ENCODE data around the gene APCDD1L.
"Not testable (repeated sequence)": the region's sequence is repeated elsewhere in the genome, so short reads cannot be mapped to it uniquely, and the experiment has no call there.

Gene APCDD1L

GRCh38 chr20:58436868-58437645, 78.1 kb downstream of the APCDD1L start:
- no peak for DNase-seq

GRCh38 chr20:58435237-58435636, 80.0 kb downstream of the APCDD1L start:
- DNase-seq, result no peak

- no peak for DNase-seq
Observed at GRCh38 chr20:58434326-58434725, 80.9 kb downstream of the APCDD1L start.

- no peak for DNase-seq
Observed at GRCh38 chr20:58433759-58434158, 81.4 kb downstream of the APCDD1L start.

- no peak for DNase-seq
Observed at GRCh38 chr20:58433029-58433647, 82.1 kb downstream of the APCDD1L start.

- DNase-seq, result no peak
Observed at GRCh38 chr20:58432186-58432954, 82.8 kb downstream of the APCDD1L start.

GRCh38 chr20:58431134-58431533, 84.1 kb downstream of the APCDD1L start:
- DNase-seq, result no peak

GRCh38 chr20:58429303-58429702, 85.9 kb downstream of the APCDD1L start:
- no peak for DNase-seq

- DNase-seq, result no peak
Observed at GRCh38 chr20:58428364-58428763, 86.8 kb downstream of the APCDD1L start.

GRCh38 chr20:58427571-58427970, 87.6 kb downstream of the APCDD1L start:
- not testable (repeated sequence) for DNase-seq

- no peak for DNase-seq
Observed at GRCh38 chr20:58424218-58424969, 90.8 kb downstream of the APCDD1L start.

GRCh38 chr20:58421497-58421850, 93.7 kb downstream of the APCDD1L start:
- DNase-seq, result no peak

GRCh38 chr20:58420798-58421496, 94.3 kb downstream of the APCDD1L start:
- DNase-seq, result no peak

- no peak for DNase-seq
Observed at GRCh38 chr20:58418949-58419748, 96.0 kb downstream of the APCDD1L start.

GRCh38 chr20:58417438-58417837, 97.8 kb downstream of the APCDD1L start:
- DNase-seq, result no peak

- no peak for DNase-seq
Observed at GRCh38 chr20:58416835-58417234, 98.4 kb downstream of the APCDD1L start.

- DNase-seq, result no peak
Observed at GRCh38 chr20:58416057-58416456, 99.1 kb downstream of the APCDD1L start.

GRCh38 chr20:58414786-58415185, 100.4 kb downstream of the APCDD1L start:
- DNase-seq, result not testable (repeated sequence)

GRCh38 chr20:58414216-58414615, 101.0 kb downstream of the APCDD1L start:
- DNase-seq, result not testable (repeated sequence)
